Measurements from ENCODE around the gene SOS1. TPM values are rescaled to one million over a fixed set of nuclear protein-coding genes. Genes with fewer than 3 reads are reported as not detected.

SOS1 gene
- total RNA-seq, 1 donor from 2014 or later = 28.5 TPM

DNA sequence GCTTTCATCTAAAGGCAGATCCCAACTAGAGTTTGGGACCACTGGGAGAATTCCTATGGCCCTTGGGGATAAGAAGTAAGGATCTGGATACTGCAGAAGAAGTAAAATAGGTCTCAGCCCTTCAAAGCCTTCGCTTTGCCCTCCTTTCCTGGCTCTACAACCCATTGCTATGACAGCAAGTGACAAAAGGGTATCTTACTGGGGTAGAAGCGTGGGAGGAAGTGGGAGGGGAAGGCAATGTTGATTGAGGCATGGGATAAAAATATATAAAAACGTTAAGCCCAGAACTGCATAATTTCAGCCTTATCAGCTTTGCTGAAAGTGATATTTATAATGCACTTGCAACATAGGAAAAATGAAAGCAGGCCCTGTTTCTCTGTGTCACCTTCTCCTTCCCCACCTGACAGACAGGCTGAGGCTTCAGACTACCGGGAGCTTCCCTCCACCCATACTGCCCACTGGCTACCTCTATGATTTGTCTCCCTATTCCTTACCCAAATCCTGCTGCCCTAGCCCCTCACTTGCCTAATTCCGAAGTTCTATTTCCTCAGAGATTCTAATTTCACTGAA lies 14.9 kb upstream of the SOS1 start:
- no peak overlapping the region for H3K4me2 ChIP-seq
- H3K9ac ChIP-seq = no peak overlapping the region
- H3K79me2 ChIP-seq (ENCODE audit: low read depth) = no peaks in the 10 kb centered on the region
- peaks cover 2% of the 10 kb centered on the region for H3K4me1 Mint-ChIP-seq
- no peak overlapping the region for H3K27ac ChIP-seq
- TF ChIP-seq EZH2phosphoT487 (IDR thresholded peaks at IDR 0.05) (no peak), EZH2 (IDR thresholded peaks at IDR 0.05) (no peak)
- TF ChIP-seq, protein P1, sequence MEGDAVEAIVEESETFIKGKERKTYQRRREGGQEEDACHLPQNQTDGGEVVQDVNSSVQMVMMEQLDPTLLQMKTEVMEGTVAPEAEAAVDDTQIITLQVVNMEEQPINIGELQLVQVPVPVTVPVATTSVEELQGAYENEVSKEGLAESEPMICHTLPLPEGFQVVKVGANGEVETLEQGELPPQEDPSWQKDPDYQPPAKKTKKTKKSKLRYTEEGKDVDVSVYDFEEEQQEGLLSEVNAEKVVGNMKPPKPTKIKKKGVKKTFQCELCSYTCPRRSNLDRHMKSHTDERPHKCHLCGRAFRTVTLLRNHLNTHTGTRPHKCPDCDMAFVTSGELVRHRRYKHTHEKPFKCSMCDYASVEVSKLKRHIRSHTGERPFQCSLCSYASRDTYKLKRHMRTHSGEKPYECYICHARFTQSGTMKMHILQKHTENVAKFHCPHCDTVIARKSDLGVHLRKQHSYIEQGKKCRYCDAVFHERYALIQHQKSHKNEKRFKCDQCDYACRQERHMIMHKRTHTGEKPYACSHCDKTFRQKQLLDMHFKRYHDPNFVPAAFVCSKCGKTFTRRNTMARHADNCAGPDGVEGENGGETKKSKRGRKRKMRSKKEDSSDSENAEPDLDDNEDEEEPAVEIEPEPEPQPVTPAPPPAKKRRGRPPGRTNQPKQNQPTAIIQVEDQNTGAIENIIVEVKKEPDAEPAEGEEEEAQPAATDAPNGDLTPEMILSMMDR (IDR thresholded peaks at IDR 0.05) = no peak
- no peak for DNase-seq (ENCODE audit: low spot score)
- no peaks in the 10 kb centered on the region for H3K36me3 Mint-ChIP-seq
- no peaks in the 10 kb centered on the region for H3K9me3 ChIP-seq (ENCODE audit: low read depth)
- H2AFZ ChIP-seq (replicated peaks) = no peak overlapping the region
- H3K27me3 Mint-ChIP-seq (ENCODE audit: insufficient read depth, low read depth) = peaks cover 2% of the 10 kb centered on the region
- H3K4me1 ChIP-seq = no peaks in the 10 kb centered on the region
- H3K9me3 Mint-ChIP-seq = peaks cover 2% of the 10 kb centered on the region
- H3K27ac Mint-ChIP-seq = peak overlapping the region; percentile 46
- no peak overlapping the region for H3K4me3 ChIP-seq
- no peaks in the 10 kb centered on the region for H3K36me3 ChIP-seq
- H3K27me3 ChIP-seq = no peaks in the 10 kb centered on the region
- no peak overlapping the region for H3K4me3 Mint-ChIP-seq
- H4K20me1 ChIP-seq (ENCODE audit: low read depth) = no peaks in the 10 kb centered on the region
- H3F3A ChIP-seq (ENCODE audit: low read depth) = no peaks in the 10 kb centered on the region

DNA sequence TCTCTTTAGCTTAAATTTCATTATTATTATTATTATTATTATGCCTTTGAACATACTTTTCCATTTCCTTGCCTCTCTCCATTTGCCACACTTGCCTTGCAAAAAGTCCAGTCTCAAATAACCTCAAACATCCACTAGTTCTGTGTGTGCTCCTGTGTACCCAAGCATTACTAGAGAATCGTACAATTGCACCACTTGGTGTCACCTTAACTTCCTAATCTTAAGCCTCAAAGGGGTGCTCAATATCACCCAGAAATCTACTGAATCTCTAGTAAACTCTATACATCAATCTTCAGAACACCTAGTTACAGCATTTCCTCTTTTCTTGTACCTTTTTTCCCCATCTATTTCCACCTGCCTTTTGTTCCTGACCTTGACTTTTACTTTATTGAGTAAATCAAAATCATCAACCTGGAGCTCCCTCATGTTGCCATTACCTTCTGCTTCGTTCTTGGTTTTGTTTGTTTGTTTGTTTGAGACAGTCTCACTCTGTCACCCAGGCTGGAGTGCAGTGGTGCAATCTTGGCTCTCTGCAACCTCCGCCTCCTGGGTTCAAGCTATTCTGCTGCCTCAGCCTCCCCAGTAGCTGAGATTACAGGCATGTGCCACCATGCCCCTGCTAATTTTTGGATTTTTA lies 12.5 kb upstream of the SOS1 start:
- Histone ChIP-seq H3K4me2 (no peak overlapping the region), H3K9ac (no peak overlapping the region), H3K4me3 (no peak overlapping the region), H3F3A (ENCODE audit: low read depth) (no peaks in the 10 kb centered on the region), H3K79me2 (ENCODE audit: low read depth) (no peaks in the 10 kb centered on the region), H3K9me3 (ENCODE audit: low read depth) (no peaks in the 10 kb centered on the region), H2AFZ (replicated peaks) (no peak overlapping the region), H4K20me1 (ENCODE audit: low read depth) (no peaks in the 10 kb centered on the region), H3K27me3 (no peaks in the 10 kb centered on the region), H3K27ac (no peak overlapping the region), H3K36me3 (no peaks in the 10 kb centered on the region), H3K4me1 (no peaks in the 10 kb centered on the region)
- H3K27ac Mint-ChIP-seq = no peak overlapping the region
- peaks cover 2% of the 10 kb centered on the region for H3K4me1 Mint-ChIP-seq
- H3K36me3 Mint-ChIP-seq = no peaks in the 10 kb centered on the region
- no peak for DNase-seq (ENCODE audit: low spot score)
- H3K9me3 Mint-ChIP-seq = peaks cover 2% of the 10 kb centered on the region
- no peak overlapping the region for H3K4me3 Mint-ChIP-seq
- peaks cover 2% of the 10 kb centered on the region for H3K27me3 Mint-ChIP-seq (ENCODE audit: insufficient read depth, low read depth)
- TF ChIP-seq, protein P1 (IDR thresholded peaks at IDR 0.05) = no peak
- TF ChIP-seq EZH2phosphoT487 (IDR thresholded peaks at IDR 0.05) (no peak), EZH2 (IDR thresholded peaks at IDR 0.05) (no peak)

DNA sequence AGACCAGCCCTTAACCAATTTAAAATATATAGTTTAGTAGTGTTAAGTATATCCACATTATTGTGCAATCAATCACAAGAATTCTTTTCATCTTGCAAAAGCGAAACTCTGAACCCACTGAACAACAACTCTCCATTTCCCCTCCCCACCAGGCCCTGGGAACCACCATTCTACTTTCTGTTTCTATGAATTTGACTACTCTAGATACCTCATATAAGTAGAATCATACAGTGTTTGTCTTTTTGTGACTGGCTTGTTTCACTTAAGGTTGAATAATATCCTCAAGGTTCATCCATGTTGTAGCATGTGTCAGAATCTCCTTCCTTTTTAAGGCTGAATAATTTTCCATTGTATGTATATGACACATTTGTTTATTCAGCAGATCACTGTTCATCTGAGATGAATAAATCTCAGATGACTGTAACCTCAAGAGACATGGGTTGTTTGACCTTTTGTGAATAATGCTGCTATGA lies 8.1 kb upstream of the SOS1 start:
- TF ChIP-seq, protein P1 (IDR thresholded peaks at IDR 0.05) = no peak
- TF ChIP-seq EZH2phosphoT487 (IDR thresholded peaks at IDR 0.05) = no peak
- TF ChIP-seq EZH2 (IDR thresholded peaks at IDR 0.05) = no peak
- Mint-ChIP-seq H3K9me3 (no peaks in the 10 kb centered on the region), H3K4me1 (peaks cover 6% of the 10 kb centered on the region), H3K36me3 (no peaks in the 10 kb centered on the region), H3K27me3 (ENCODE audit: insufficient read depth, low read depth) (no peaks in the 10 kb centered on the region), H3K27ac (no peak overlapping the region), H3K4me3 (no peak overlapping the region)
- Histone ChIP-seq H3K9ac (no peak overlapping the region), H3K4me2 (no peak overlapping the region), H3K9me3 (ENCODE audit: low read depth) (no peaks in the 10 kb centered on the region), H3K4me3 (no peak overlapping the region), H4K20me1 (ENCODE audit: low read depth) (no peaks in the 10 kb centered on the region), H2AFZ (replicated peaks) (no peak overlapping the region), H3K4me1 (peaks cover 6% of the 10 kb centered on the region), H3K36me3 (no peaks in the 10 kb centered on the region), H3K27ac (no peak overlapping the region), H3K27me3 (no peaks in the 10 kb centered on the region), H3K79me2 (ENCODE audit: low read depth) (no peaks in the 10 kb centered on the region), H3F3A (ENCODE audit: low read depth) (peaks cover 16% of the 10 kb centered on the region)
- no peak for DNase-seq (ENCODE audit: low spot score)

All from neural progenitor cell (in vitro differentiated cells).